Measurements from ENCODE around the gene BARX1. TPM values are rescaled to one million over a fixed set of nuclear protein-coding genes. Genes with fewer than 3 reads are reported as not detected.

BARX1 gene
- total and polyA plus RNA-seq, 9 of the 15 experiments (the other 6 are each of a cell fraction or from before 2014, with no cell fraction given) = 0.11 to 0.14 TPM; not detected in 7

GRCh38 chr9:93984860-93985259, 29.7 kb upstream of the BARX1 start (continued):
- TF ChIP-seq ZNF398 (CRISPR knock-in tag; IDR thresholded peaks at IDR 0.05) = no peak
- no peak for TF ChIP-seq FOXK1 (CRISPR knock-in tag; IDR thresholded peaks at IDR 0.05; ENCODE audit: borderline replicate concordance)
- no peak for TF ChIP-seq ZNF280A (IDR thresholded peaks at IDR 0.05; ENCODE audit: low read depth, partially characterized antibody)
- TF ChIP-seq BACH1 (tag; IDR thresholded peaks at IDR 0.05) = no peak
- TF ChIP-seq ZKSCAN3 (CRISPR knock-in tag; IDR thresholded peaks at IDR 0.05) = no peak

- H3K4me2 ChIP-seq (ENCODE audit: insufficient read depth, low read length) = no peak overlapping the region
- FAIRE-seq (no peak), ATAC-seq (no peak), DNase-seq (ENCODE audit: extremely low read depth in 1 of 4, low spot score in 3 of 4) (no peak)
- H3K4me1 ChIP-seq (replicated peaks in 1 of 2; ENCODE audit: control insufficient read depth in 2 of 2, insufficient read depth in 2 of 2, low read length in 2 of 2) = no peaks in the 10 kb centered on the region
- intact Hi-C loops (cut with micrococcal nuclease) = no loop called here
- no peaks in the 10 kb centered on the region for H3K36me3 ChIP-seq (ENCODE audit: control insufficient read depth, insufficient read depth, low read length)
- CTCF ChIA-PET (ENCODE audit: low intra/inter-chr PET ratio) = no interaction called here
- H3K9ac ChIP-seq (ENCODE audit: insufficient read depth in 1 of 2, low read depth in 2 of 2, low read length in 2 of 2) = no peak overlapping the region
- BruUV-seq (replicated peaks) = no TSS peak
- H3K4me3 ChIP-seq = no peak overlapping the region
- TF ChIP-seq ZKSCAN8 (CRISPR knock-in tag; IDR thresholded peaks at IDR 0.05) (no peak), HMGXB4 (CRISPR knock-in tag; IDR thresholded peaks at IDR 0.05) (no peak)
- H2AFZ ChIP-seq (ENCODE audit: low read depth, low read length) = no peak overlapping the region
- 0 out of 5 replicates have a peak, but pooled peaks cover 0 to under 1% of the 10 kb centered on the region in 2 experiments for H3K27me3 ChIP-seq (ENCODE audit: control insufficient read depth in 2 of 2, insufficient read depth in 2 of 2, low read length in 2 of 2)
- no peak overlapping the region for H3K27ac ChIP-seq (ENCODE audit: extremely low read depth, low read depth, low read length)
- in situ Hi-C loops (cut with MboI) = no loop called here
- no peaks in the 10 kb centered on the region for H3K79me2 ChIP-seq (ENCODE audit: control insufficient read depth, insufficient read depth, low read length)
- peaks cover 4% of the 10 kb centered on the region for H3K9me3 ChIP-seq (replicated peaks; ENCODE audit: control insufficient read depth, insufficient read depth, low read depth, low read length)
- H4K20me1 ChIP-seq (replicated peaks; ENCODE audit: control insufficient read depth, insufficient read depth, low read length) = no peaks in the 10 kb centered on the region
- no peaks in the 10 kb centered on the region for H3K9me1 ChIP-seq (ENCODE audit: control insufficient read depth, insufficient read depth, low read length)
- POLR2A ChIA-PET = interaction anchor here (0.6 kb wide), 1 partner anchor 241 kb away, joined by 3 read pairs; no protein-coding TSS in a partner anchor
These were observed 28.7 kb upstream of the BARX1 start for GRCh38 chr9:93983875-93984274.
